Transverse colon (tissue), 3 donors: ENCODE measurements around the gene SLC15A4.

ENCODE experiments used
- POLR2A ChIP-seq: fragments of 450-650 bp; IDR thresholded peaks from one replicate; pipeline ENCODE4 v1.6.1; 2016; ENCODE audit warnings: antibody characterized with exemption, mild to moderate bottlenecking, moderate library complexity
- TF ChIP-seq, protein P1 (sequence below), 5 experiments: fragments of 200-600 bp in 3 of 5; fragments of 450-650 bp in 2 of 5; sonication (generic) in 3 of 5; IDR thresholded peaks; 1 replicate in 2 of 5; 2 replicates in 3 of 5; pipeline ENCODE4 v1.5.1; 2016 to 2017; ENCODE audit warnings: antibody characterized with exemption in 5 of 5, inconsistent platforms in 3 of 5, mild to moderate bottlenecking in 2 of 5, moderate library complexity in 1 of 5

DNA sequence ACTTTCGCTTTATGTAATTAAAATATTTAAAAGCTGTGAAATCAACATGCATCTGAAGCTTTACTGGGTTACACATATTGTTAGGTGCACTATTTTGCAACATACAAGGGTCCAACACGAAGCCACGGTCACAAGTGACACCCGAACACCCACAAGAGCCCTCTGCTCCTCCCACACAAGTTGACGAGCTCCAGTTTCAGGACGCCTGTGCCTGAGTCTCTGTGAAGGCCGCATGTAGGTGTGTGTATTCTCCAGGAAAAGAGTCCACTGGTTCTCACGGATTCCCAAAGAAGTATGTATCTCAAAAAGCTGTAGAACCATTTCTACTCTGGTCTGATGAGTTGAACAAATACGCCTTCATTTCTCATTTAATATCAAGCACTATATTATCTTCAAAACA lies 12.0 kb downstream of the SLC15A4 start:
- TF ChIP-seq, protein P1, sequence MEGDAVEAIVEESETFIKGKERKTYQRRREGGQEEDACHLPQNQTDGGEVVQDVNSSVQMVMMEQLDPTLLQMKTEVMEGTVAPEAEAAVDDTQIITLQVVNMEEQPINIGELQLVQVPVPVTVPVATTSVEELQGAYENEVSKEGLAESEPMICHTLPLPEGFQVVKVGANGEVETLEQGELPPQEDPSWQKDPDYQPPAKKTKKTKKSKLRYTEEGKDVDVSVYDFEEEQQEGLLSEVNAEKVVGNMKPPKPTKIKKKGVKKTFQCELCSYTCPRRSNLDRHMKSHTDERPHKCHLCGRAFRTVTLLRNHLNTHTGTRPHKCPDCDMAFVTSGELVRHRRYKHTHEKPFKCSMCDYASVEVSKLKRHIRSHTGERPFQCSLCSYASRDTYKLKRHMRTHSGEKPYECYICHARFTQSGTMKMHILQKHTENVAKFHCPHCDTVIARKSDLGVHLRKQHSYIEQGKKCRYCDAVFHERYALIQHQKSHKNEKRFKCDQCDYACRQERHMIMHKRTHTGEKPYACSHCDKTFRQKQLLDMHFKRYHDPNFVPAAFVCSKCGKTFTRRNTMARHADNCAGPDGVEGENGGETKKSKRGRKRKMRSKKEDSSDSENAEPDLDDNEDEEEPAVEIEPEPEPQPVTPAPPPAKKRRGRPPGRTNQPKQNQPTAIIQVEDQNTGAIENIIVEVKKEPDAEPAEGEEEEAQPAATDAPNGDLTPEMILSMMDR (IDR thresholded peaks at IDR 0.05) = no peak
- no peak for TF ChIP-seq POLR2A
